Cardiac atrium fibroblast (primary cell): Measurements from ENCODE around the gene MCRIP2. TPM values are rescaled to one million over a fixed set of nuclear protein-coding genes. Genes with fewer than 3 reads are reported as not detected.

Experiments
- total RNA-seq: library from RNA; depleted of rRNA; stranded (reverse); fragments of >200 nt; gene quantifications from 2 replicates; pipeline ENCODE4 v1.2.3, GENCODE V29; 2015

Gene MCRIP2
- total RNA-seq = 28.2 and 41.8 TPM in 2 replicates

GRCh38 chr16:641326-642188 is at the start of gene MCRIP2:
MCRIP2 (plus strand) TSS chr16:641828; CDS start chr16:641992, 164 bp downstream.

GRCh38 chr16:630815-631405 is 10.7 kb upstream of the MCRIP2 start, which contains the start of gene WFIKKN1:
WFIKKN1 (plus strand) TSS chr16:630985; CDS start chr16:631254, 269 bp downstream.

GRCh38 chr16:636206-637080 is 5.2 kb upstream of the MCRIP2 start, which contains the start of gene METTL26:
METTL26 (minus strand) TSS chr16:636305; CDS start chr16:636290, 15 bp downstream.

GRCh38 chr16:648781-649589 is 7.4 kb downstream of the MCRIP2 start, which contains the start of gene WDR90:
WDR90 (plus strand) TSS chr16:649365; CDS start chr16:649417, 52 bp downstream.

DNA sequence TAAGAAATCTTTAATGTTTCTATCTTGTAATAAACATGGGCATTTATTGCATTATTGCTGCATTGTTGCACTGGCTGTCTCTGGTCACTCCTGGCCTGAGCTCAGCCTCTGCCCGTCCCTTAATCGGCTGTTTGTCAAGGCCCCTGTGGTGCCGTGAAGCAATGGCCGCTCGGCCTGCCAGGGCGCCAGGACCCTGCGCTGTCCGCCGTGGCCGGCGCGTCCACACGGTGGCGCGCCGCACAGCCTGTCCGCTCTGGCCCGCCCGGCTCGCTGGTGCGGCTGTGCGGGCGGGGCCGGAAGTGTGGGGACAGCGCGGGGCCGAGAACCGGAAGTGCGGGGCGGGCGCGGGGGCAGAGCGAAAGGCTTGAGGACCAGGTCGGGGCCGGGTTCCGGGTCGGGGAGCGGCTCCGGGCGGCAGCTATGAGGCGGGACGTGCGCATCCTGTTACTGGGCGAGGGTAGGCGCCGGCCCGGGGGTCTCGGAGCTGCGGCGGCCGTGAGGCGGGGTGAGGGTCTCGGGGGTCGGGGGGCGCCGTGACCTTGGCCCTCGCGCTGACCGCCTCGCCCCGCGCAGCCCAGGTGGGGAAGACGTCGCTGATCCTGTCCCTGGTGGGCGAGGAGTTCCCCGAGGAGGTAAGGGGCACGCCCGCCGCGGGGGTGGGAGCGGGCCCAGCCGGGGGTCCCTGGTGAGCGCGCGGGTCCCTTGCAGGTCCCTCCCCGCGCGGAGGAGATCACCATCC is 26.3 kb downstream of the MCRIP2 start, which contains the start of gene RHOT2:
Gene RHOT2, plus strand, starts transcription at position 353 of the 739 bp plus-strand sequence. Its CDS starts 68 bp downstream, at position 421.

DNA sequence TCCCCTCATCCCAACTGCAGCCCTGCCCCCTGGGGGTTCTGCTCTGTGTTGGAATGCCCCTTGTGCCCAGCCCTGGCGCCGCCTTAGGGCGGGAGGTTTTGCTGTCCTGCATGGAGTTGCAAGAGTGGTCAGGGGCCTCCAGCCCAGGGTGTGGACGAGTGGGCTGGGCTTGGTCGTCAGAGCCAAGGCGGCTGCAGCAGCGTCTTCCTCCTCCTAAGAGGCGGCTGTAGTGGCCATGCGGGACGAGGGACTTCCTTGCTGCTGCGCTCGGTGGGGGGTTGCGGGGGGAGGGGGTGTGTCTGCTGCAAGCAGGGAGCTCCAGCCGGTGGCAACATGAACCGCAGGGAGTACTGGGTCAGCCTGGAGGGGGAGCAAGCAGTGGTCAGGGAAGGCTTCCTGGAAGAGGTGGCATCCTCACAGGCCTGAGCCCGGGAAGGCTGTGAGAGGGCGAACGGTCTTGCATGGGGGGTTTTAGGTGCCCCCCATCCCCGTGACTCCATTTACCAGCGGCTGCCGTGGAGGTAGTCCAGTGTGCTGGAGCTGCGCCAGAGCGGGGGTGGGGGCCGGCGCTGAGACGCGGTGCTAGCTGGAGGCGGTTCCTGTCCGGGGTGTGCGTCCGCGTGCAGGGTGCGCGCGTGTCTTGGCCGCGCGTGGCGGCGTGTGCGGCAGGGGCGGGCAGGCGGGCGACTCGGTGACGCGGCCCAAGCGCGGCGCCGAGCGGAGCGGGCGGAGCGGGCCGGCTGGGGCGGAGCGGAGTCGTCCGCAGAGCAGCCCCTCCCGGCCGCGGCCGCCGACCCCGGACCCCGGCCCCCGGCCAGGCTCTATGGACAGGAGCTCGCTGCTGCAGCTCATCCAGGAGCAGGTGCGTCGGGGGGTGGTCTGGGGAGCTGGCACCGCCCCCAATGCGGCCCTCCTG is 33.6 kb downstream of the MCRIP2 start, which contains the start of gene RHBDL1:
Gene RHBDL1, plus strand, starts transcription at position 704 of the 916 bp plus-strand sequence. Its CDS starts 120 bp downstream, at position 824.

GRCh38 chr16:679814-680624 is 38.4 kb downstream of the MCRIP2 start, which contains the start of gene STUB1:
STUB1 (plus strand) TSS chr16:680410; CDS start chr16:680526, 116 bp downstream.

DNA sequence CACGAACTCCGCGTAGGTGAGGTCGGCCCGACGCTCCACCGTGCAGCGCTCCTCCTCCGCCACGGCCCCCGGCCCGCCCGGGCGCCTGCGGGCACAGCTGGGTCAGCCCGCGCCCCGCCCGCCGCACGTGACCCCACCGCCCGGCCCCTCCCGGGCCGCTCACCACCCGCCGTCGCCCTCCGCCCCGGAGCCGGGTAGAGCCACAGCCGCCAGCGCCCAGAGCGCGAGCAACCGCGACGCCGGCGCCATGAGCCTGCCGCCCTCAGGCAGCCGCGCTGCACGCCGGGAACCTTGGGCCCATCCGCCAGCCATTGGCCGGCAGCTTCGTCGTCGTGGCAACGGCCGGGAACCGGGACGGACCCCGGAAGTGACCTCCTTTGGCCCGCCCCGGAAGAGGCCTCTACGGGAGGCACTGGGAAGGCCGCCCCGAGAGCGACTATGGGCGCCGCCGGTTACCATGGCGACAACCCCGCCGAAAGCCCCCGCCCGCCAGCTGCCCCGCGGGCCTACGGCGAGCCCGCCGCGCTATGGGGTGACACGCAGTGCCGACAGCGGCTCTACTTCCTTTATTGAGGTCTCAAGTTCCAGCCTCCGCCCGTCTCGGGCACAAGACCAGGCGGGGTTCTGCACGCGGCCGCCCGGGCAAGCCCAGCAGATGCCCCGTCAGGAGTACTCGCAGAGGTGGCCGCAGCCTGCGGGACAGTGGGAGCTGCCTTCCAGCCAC is 42.6 kb downstream of the MCRIP2 start, which contains the start of gene JMJD8:
Gene JMJD8, minus strand, starts transcription at position 264 of the 724 bp plus-strand sequence. Its CDS starts 15 bp downstream, at position 249.

Other genes with a start within 250 kb of the MCRIP2 start
- gene NME4, start 244.6 kb upstream of the MCRIP2 start, total RNA-seq = 175 and 182 TPM in 2 replicates
- gene DECR2, start 239.9 kb upstream of the MCRIP2 start, total RNA-seq = 9.6 and 16.8 TPM in 2 replicates
- gene RAB11FIP3, start 216.2 kb upstream of the MCRIP2 start, total RNA-seq = 32.1 and 33.0 TPM in 2 replicates
- 32.9 and 43.7 TPM in 2 replicates for gene CAPN15, start 114.1 kb upstream of the MCRIP2 start, total RNA-seq
- gene PRR35, start 81.4 kb upstream of the MCRIP2 start, total RNA-seq = not detected in 2 replicates
- 2.2 and 6.5 TPM in 2 replicates for gene NHLRC4, start 74.8 kb upstream of the MCRIP2 start, total RNA-seq
- 22.4 and 30.7 TPM in 2 replicates for gene PIGQ, start 71.9 kb upstream of the MCRIP2 start, total RNA-seq
- gene RAB40C, start 51.8 kb upstream of the MCRIP2 start, total RNA-seq = 11.6 and 18.6 TPM in 2 replicates
- gene WFIKKN1, start 10.8 kb upstream of the MCRIP2 start, total RNA-seq = under 0.01 TPM in 1 of 2 replicates, not detected in the other
- 119 and 170 TPM in 2 replicates for gene METTL26, start 5.5 kb upstream of the MCRIP2 start, total RNA-seq
- 9.2 and 12.6 TPM in 2 replicates for gene WDR90, start 7.5 kb downstream of the MCRIP2 start, total RNA-seq
- gene RHOT2, start 26.3 kb downstream of the MCRIP2 start, total RNA-seq = 48.6 and 67.3 TPM in 2 replicates
- 2.9 TPM in 1 of 2 replicates, not detected in the other for gene RHBDL1, start 33.8 kb downstream of the MCRIP2 start, total RNA-seq
- 147 and 190 TPM in 2 replicates for gene STUB1, start 38.6 kb downstream of the MCRIP2 start, total RNA-seq
- gene JMJD8, start 42.5 kb downstream of the MCRIP2 start, total RNA-seq = 43.3 and 83.1 TPM in 2 replicates
- 9.7 and 12.8 TPM in 2 replicates for gene WDR24, start 48.6 kb downstream of the MCRIP2 start, total RNA-seq
- gene FBXL16, start 64.0 kb downstream of the MCRIP2 start, total RNA-seq = 1.9 and 2.9 TPM in 2 replicates
- 84.7 and 120 TPM in 2 replicates for gene METRN, start 73.3 kb downstream of the MCRIP2 start, total RNA-seq
- 13.4 and 19.0 TPM in 2 replicates for gene ANTKMT, start 79.3 kb downstream of the MCRIP2 start, total RNA-seq
- 1.6 and 4.5 TPM in 2 replicates for gene CCDC78, start 84.6 kb downstream of the MCRIP2 start, total RNA-seq
- 4.0 and 25.1 TPM in 2 replicates for gene HAGHL, start 85.3 kb downstream of the MCRIP2 start, total RNA-seq
- gene CIAO3, start 99.2 kb downstream of the MCRIP2 start, total RNA-seq = 16.8 and 31.4 TPM in 2 replicates
- not detected in 2 replicates for gene MSLN, start 118.9 kb downstream of the MCRIP2 start, total RNA-seq
- 20.0 and 33.5 TPM in 2 replicates for gene RPUSD1, start 146.6 kb downstream of the MCRIP2 start, total RNA-seq
- gene CHTF18, start 146.8 kb downstream of the MCRIP2 start, total RNA-seq = 16.6 and 22.0 TPM in 2 replicates
- gene GNG13, start 158.9 kb downstream of the MCRIP2 start, total RNA-seq = not detected in 2 replicates